GM12878 (cell line): ENCODE results near the gene BCL2L14. TPM values are rescaled to one million over a fixed set of nuclear protein-coding genes. Genes with fewer than 3 reads are reported as not detected.

Experiments
- ATAC-seq: fragments of 200-7000 bp; cut with Tn5 transposase; 3 replicates; pipeline ENCODE4 v1.9.1; 2020; ENCODE audit warnings: mild to moderate bottlenecking, moderate library complexity
- BruUV-seq: library from RNA; stranded (reverse); fragments of 400-500 nt; replicated peaks from 2 replicates; lab custom pipeline; 2021; lab: Mats Ljungman, UMichigan
- CTCF ChIA-PET: fragments of 300-600 bp; sonication (Branson Sonifier 250); formaldehyde crosslinking; extraction: SDS; loops from one replicate; lab custom pipeline; 2021; ENCODE audit warnings: inconsistent platforms; lab: Yijun Ruan, JAX
- POLR2A ChIA-PET: fragments of 350-600 bp; formaldehyde crosslinking; extraction: SDS; loops from one replicate; lab custom pipeline; 2021; ENCODE audit warnings: inconsistent platforms; lab: Charles Lee
- RAD21 ChIA-PET: fragments of 300-600 bp; sonication (Branson Sonifier 250); formaldehyde crosslinking; loops from one replicate; lab custom pipeline; 2023; ENCODE audit warnings: antibody characterized with exemption; ENCODE audit not compliant: unreplicated experiment; lab: Charles Lee
- SMC1A ChIA-PET: fragments of 300-600 bp; sonication (Branson Sonifier 250); formaldehyde crosslinking; loops from one replicate; lab custom pipeline; 2023; ENCODE audit not compliant: unreplicated experiment, uncharacterized antibody; lab: Charles Lee
- DNase-seq: peaks from one replicate; pipeline ENCODE4 v3.0.0-alpha.2; 2011; ENCODE audit warnings: low read depth, low spot score
- FAIRE-seq: peaks from 3 replicates; lab custom pipeline; 2011; peaks lifted over from hg19 to GRCh38; lab: Jason Lieb, UNC
- H2AFZ ChIP-seq: 2 replicates; pipeline ENCODE4 v1.6.0; 2011; ENCODE audit warnings: low read depth, low read length, control low read depth; ENCODE audit not compliant: control insufficient read depth
- H3K27ac ChIP-seq: 2 replicates; pipeline ENCODE4 v1.5.1; 2011; ENCODE audit warnings: control low read depth; ENCODE audit not compliant: control insufficient read depth, insufficient read depth
- H3K27me3 ChIP-seq, 2 experiments: replicated peaks in 1 of 2; 2 replicates each; pipeline versions ENCODE4 v1.6.0 to v1.6.1; 2011; ENCODE audit warnings: low read length in 1 of 2; ENCODE audit not compliant: control insufficient read depth in 2 of 2, insufficient read depth in 2 of 2
- H3K36me3 ChIP-seq, 2 experiments: 2 replicates each; pipeline ENCODE4 v1.5.1; 2011; ENCODE audit warnings: low read length in 1 of 2; ENCODE audit not compliant: control insufficient read depth in 2 of 2, insufficient read depth in 2 of 2
- H3K4me1 ChIP-seq: 2 replicates; pipeline ENCODE4 v1.6.1; 2011; ENCODE audit warnings: mild to moderate bottlenecking, low read length, moderate library complexity, mixed read lengths; ENCODE audit not compliant: control insufficient read depth, insufficient read depth
- H3K4me2 ChIP-seq: 2 replicates; pipeline ENCODE4 v1.6.0; 2011; ENCODE audit warnings: control low read depth; ENCODE audit not compliant: control insufficient read depth, insufficient read depth
- H3K4me3 ChIP-seq: fragments of 200-600 bp; sonication (generic); 2 replicates; pipeline ENCODE4 v1.5.1; 2016
- H3K79me2 ChIP-seq: 2 replicates; pipeline ENCODE4 v1.6.0; 2011; ENCODE audit warnings: low read length; ENCODE audit not compliant: control insufficient read depth, insufficient read depth
- H3K9ac ChIP-seq: 2 replicates; pipeline ENCODE4 v1.8.0; 2011; ENCODE audit warnings: low read length, control low read depth, mixed read lengths; ENCODE audit not compliant: control insufficient read depth, insufficient read depth
- H3K9me3 ChIP-seq: replicated peaks from 3 replicates; pipeline ENCODE4 v1.5.1; 2011; ENCODE audit warnings: mild to moderate bottlenecking, low read length; ENCODE audit not compliant: control insufficient read depth, insufficient read depth
- H4K20me1 ChIP-seq: 2 replicates; pipeline ENCODE4 v1.6.0; 2011; ENCODE audit not compliant: control insufficient read depth, insufficient read depth
- BHLHE40 ChIP-seq, 2 experiments: fragments of 450-650 bp in 1 of 2; IDR thresholded peaks; 2 replicates each; pipeline ENCODE4 v1.6.1; 2011 to 2017; ENCODE audit warnings: low read depth in 2 of 2, borderline replicate concordance in 1 of 2, improper control_type of control experiment in 1 of 2, low read length in 1 of 2, mild to moderate bottlenecking in 1 of 2
- CBFB ChIP-seq: IDR thresholded peaks from 2 replicates; pipeline ENCODE4 v1.6.1; 2016; ENCODE audit warnings: antibody characterized with exemption, low read depth
- CREB1 ChIP-seq: IDR thresholded peaks from 2 replicates; pipeline ENCODE4 v1.6.1; 2012; ENCODE audit warnings: low read depth, mild to moderate bottlenecking, inconsistent platforms
- EZH2 ChIP-seq: IDR thresholded peaks from 2 replicates; pipeline ENCODE4 v1.6.1; 2012; ENCODE audit warnings: low read depth, mild to moderate bottlenecking, control low read depth, inconsistent platforms, low read length, borderline replicate concordance; ENCODE audit not compliant: control insufficient read depth
- HDAC6 ChIP-seq: fragments of 200-600 bp; sonication (generic); IDR thresholded peaks from one replicate; pipeline ENCODE4 v1.8.0; 2017; ENCODE audit warnings: antibody characterized with exemption; ENCODE audit not compliant: unreplicated experiment
- KAT2A ChIP-seq: conservative IDR thresholded peaks from 2 replicates; pipeline ENCODE4 v1.6.1; 2011; ENCODE audit warnings: low read depth, low read length; ENCODE audit not compliant: control insufficient read depth
- NR2F1 ChIP-seq: fragments of 450-650 bp; conservative IDR thresholded peaks from 2 replicates; pipeline ENCODE4 v1.6.1; 2017; ENCODE audit warnings: mild to moderate bottlenecking
- POLR2AphosphoS2 ChIP-seq: IDR thresholded peaks from 2 replicates; pipeline ENCODE4 v1.6.1; 2011; ENCODE audit warnings: low read depth, mild to moderate bottlenecking, low read length, improper control_type of control experiment, moderate library complexity
- SREBF2 ChIP-seq: IDR thresholded peaks from 2 replicates; pipeline ENCODE4 v1.6.1; 2012; ENCODE audit warnings: mild to moderate bottlenecking, low read length
- SUPT20H ChIP-seq: IDR thresholded peaks from 2 replicates; pipeline ENCODE4 v1.6.1; 2011; ENCODE audit warnings: low read depth, mild to moderate bottlenecking, low read length, moderate library complexity, borderline replicate concordance; ENCODE audit not compliant: control insufficient read depth
- TCF7 ChIP-seq: IDR thresholded peaks from 2 replicates; pipeline ENCODE4 v1.6.1; 2014; ENCODE audit warnings: antibody characterized with exemption, borderline replicate concordance
- ZBED1 ChIP-seq: IDR thresholded peaks from 2 replicates; pipeline ENCODE4 v1.6.1; 2016; ENCODE audit warnings: borderline replicate concordance
- ZNF217 ChIP-seq: fragments of 450-650 bp; IDR thresholded peaks from 2 replicates; pipeline ENCODE4 v1.6.1; 2017; ENCODE audit warnings: antibody characterized with exemption, mild to moderate bottlenecking
- WGBS: methylation state at CpG from one replicate; pipeline ENCODE4 v1.1.6; 2016; ENCODE audit warnings: low lambda C conversion rate; ENCODE audit not compliant: insufficient replicate concordance, insufficient coverage; ENCODE audit errors: missing lambda C conversion rate; 5-methylcytosine and 5-hydroxymethylcytosine counted together
- in situ Hi-C: fragments of 300-500 bp; cut with MboI; formaldehyde crosslinking; loops from 9 replicates; pipeline ENCODE4 v1.14.3; 2018; ENCODE audit warnings: mixed read lengths
- intact Hi-C: fragments of 100-400 bp; cut with micrococcal nuclease; formaldehyde crosslinking; loops from one replicate; pipeline ENCODE4 v1.14.2; 2022; ENCODE audit not compliant: unreplicated experiment
- polyA plus RNA-seq, 11 experiments: library from polyadenylated mRNA; depleted of rRNA in 4 of 11; unstranded in 6 of 11; stranded (reverse) in 5 of 11; fragments of >200 nt; fragmentation: Nextera tagmentation in 4 of 11; fragmentation: Illumina TruSeq in 1 of 11; extraction: Ambion mirVana in 4 of 11; extraction: Trizol in 1 of 11; gene quantifications; 1 replicate in 1 of 11; 2 replicates in 10 of 11; pipeline versions ENCODE4 v1.2.1 to v1.2.3, GENCODE V29; 2011 to 2016; ENCODE audit warnings: inconsistent platforms in 2 of 11, missing spikeins in 2 of 11, low read depth in 1 of 11
- total RNA-seq, 4 experiments: library from RNA; depleted of rRNA in 3 of 4; stranded (reverse); fragments of >200 nt in 3 of 4; fragmentation: Illumina TruSeq in 1 of 4; extraction: Trizol in 1 of 4; gene quantifications; 2 replicates each; pipeline versions ENCODE4 v1.2.1 to v1.2.3, GENCODE V29; 2013 to 2021
- TF ChIP-seq, protein P1 (sequence below): fragments of 450-650 bp; IDR thresholded peaks from 2 replicates; pipeline ENCODE4 v1.6.1; 2018; ENCODE audit warnings: mild to moderate bottlenecking, low read depth, moderate library complexity; ENCODE audit not compliant: partially characterized antibody
- TF ChIP-seq, protein P2 (sequence below): IDR thresholded peaks from 2 replicates; pipeline ENCODE4 v1.6.1; 2012; ENCODE audit warnings: improper control_type of control experiment, low read depth, low read length; ENCODE audit not compliant: insufficient replicate concordance
- TF ChIP-seq, protein P3 (sequence below): fragments of 450-650 bp; IDR thresholded peaks from 2 replicates; pipeline ENCODE4 v1.6.1; 2017; ENCODE audit warnings: mild to moderate bottlenecking

BCL2L14 gene
- total and polyA plus RNA-seq, 10 of the 15 experiments (the other 5 are each of a cell fraction or from before 2014, with no cell fraction given), result 0.59 to 2.5 (median 0.90) TPM

GRCh38 chr12:12133785-12134184 is 63.0 kb downstream of the BCL2L14 start:
- no peak for DNase-seq
- in situ Hi-C loops (no loop called here), intact Hi-C loops (no loop called here)
- ChIA-PET SMC1A (interaction anchor here (0.6 to 2.0 kb wide), 2 partner anchors 17 kb away, joined by 3 to 5 read pairs; no protein-coding TSS in a partner anchor), POLR2A (no interaction called here), CTCF (no interaction called here), RAD21 (no interaction called here)
- no peaks in the 10 kb centered on the region for H3K9me3 ChIP-seq
- no peaks in the 10 kb centered on the region for H3K36me3 ChIP-seq
- no peaks in the 10 kb centered on the region for H4K20me1 ChIP-seq
- no peaks in the 10 kb centered on the region for H3K27me3 ChIP-seq
- H3K9ac ChIP-seq, result no peak overlapping the region
- no peak overlapping the region for H3K4me3 ChIP-seq
- no peak for ATAC-seq
- BruUV-seq, result no TSS peak
- H3K4me1 ChIP-seq, result no peaks in the 10 kb centered on the region
- H3K79me2 ChIP-seq, result no peaks in the 10 kb centered on the region
- 84% methylated on average over 5 of the region's 5 CpGs for WGBS
- no peak overlapping the region for H3K4me2 ChIP-seq
- no peak overlapping the region for H2AFZ ChIP-seq
- H3K27ac ChIP-seq, result no peak overlapping the region
- no peak for FAIRE-seq
- TF ChIP-seq, protein P1, sequence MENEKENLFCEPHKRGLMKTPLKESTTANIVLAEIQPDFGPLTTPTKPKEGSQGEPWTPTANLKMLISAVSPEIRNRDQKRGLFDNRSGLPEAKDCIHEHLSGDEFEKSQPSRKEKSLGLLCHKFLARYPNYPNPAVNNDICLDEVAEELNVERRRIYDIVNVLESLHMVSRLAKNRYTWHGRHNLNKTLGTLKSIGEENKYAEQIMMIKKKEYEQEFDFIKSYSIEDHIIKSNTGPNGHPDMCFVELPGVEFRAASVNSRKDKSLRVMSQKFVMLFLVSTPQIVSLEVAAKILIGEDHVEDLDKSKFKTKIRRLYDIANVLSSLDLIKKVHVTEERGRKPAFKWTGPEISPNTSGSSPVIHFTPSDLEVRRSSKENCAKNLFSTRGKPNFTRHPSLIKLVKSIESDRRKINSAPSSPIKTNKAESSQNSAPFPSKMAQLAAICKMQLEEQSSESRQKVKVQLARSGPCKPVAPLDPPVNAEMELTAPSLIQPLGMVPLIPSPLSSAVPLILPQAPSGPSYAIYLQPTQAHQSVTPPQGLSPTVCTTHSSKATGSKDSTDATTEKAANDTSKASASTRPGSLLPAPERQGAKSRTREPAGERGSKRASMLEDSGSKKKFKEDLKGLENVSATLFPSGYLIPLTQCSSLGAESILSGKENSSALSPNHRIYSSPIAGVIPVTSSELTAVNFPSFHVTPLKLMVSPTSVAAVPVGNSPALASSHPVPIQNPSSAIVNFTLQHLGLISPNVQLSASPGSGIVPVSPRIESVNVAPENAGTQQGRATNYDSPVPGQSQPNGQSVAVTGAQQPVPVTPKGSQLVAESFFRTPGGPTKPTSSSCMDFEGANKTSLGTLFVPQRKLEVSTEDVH, result no peak
- TF ChIP-seq ZBED1, result no peak
- TF ChIP-seq CREB1, result no peak
- TF ChIP-seq SUPT20H, result no peak
- no peak for TF ChIP-seq CBFB
- TF ChIP-seq, protein P2, sequence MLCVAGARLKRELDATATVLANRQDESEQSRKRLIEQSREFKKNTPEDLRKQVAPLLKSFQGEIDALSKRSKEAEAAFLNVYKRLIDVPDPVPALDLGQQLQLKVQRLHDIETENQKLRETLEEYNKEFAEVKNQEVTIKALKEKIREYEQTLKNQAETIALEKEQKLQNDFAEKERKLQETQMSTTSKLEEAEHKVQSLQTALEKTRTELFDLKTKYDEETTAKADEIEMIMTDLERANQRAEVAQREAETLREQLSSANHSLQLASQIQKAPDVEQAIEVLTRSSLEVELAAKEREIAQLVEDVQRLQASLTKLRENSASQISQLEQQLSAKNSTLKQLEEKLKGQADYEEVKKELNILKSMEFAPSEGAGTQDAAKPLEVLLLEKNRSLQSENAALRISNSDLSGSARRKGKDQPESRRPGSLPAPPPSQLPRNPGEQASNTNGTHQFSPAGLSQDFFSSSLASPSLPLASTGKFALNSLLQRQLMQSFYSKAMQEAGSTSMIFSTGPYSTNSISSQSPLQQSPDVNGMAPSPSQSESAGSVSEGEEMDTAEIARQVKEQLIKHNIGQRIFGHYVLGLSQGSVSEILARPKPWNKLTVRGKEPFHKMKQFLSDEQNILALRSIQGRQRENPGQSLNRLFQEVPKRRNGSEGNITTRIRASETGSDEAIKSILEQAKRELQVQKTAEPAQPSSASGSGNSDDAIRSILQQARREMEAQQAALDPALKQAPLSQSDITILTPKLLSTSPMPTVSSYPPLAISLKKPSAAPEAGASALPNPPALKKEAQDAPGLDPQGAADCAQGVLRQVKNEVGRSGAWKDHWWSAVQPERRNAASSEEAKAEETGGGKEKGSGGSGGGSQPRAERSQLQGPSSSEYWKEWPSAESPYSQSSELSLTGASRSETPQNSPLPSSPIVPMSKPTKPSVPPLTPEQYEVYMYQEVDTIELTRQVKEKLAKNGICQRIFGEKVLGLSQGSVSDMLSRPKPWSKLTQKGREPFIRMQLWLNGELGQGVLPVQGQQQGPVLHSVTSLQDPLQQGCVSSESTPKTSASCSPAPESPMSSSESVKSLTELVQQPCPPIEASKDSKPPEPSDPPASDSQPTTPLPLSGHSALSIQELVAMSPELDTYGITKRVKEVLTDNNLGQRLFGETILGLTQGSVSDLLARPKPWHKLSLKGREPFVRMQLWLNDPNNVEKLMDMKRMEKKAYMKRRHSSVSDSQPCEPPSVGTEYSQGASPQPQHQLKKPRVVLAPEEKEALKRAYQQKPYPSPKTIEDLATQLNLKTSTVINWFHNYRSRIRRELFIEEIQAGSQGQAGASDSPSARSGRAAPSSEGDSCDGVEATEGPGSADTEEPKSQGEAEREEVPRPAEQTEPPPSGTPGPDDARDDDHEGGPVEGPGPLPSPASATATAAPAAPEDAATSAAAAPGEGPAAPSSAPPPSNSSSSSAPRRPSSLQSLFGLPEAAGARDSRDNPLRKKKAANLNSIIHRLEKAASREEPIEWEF, result no peak
- TF ChIP-seq KAT2A, result no peak
- no peak for TF ChIP-seq BHLHE40 (IDR thresholded peaks at IDR 0.05; ENCODE audit: borderline replicate concordance in 1 of 2, low read depth in 2 of 2, low read length in 1 of 2)
- no peak for TF ChIP-seq SREBF2
- no peak for TF ChIP-seq EZH2
- TF ChIP-seq ZNF217, result no peak
- TF ChIP-seq, protein P3, sequence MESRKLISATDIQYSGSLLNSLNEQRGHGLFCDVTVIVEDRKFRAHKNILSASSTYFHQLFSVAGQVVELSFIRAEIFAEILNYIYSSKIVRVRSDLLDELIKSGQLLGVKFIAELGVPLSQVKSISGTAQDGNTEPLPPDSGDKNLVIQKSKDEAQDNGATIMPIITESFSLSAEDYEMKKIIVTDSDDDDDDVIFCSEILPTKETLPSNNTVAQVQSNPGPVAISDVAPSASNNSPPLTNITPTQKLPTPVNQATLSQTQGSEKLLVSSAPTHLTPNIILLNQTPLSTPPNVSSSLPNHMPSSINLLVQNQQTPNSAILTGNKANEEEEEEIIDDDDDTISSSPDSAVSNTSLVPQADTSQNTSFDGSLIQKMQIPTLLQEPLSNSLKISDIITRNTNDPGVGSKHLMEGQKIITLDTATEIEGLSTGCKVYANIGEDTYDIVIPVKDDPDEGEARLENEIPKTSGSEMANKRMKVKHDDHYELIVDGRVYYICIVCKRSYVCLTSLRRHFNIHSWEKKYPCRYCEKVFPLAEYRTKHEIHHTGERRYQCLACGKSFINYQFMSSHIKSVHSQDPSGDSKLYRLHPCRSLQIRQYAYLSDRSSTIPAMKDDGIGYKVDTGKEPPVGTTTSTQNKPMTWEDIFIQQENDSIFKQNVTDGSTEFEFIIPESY, result no peak
- TF ChIP-seq NR2F1, result no peak
- TF ChIP-seq TCF7, result no peak
- no peak for TF ChIP-seq POLR2AphosphoS2
- TF ChIP-seq HDAC6, result no peak
